DMS 273 treated with DMSO at 0.1 percent for 48 hours (cell line): Measurements from ENCODE around the gene SRC.

Experiments
- DNase-seq: peaks from one replicate; lab custom pipeline; 2025; lab: John Stamatoyannopoulos, UW

SRC gene

GRCh38 chr20:37382482-37383120, 36.7 kb downstream of the SRC start:
- DNase-seq = no peak

- DNase-seq = no peak
These were observed 37.5 kb downstream of the SRC start for GRCh38 chr20:37383229-37383989.

DNA sequence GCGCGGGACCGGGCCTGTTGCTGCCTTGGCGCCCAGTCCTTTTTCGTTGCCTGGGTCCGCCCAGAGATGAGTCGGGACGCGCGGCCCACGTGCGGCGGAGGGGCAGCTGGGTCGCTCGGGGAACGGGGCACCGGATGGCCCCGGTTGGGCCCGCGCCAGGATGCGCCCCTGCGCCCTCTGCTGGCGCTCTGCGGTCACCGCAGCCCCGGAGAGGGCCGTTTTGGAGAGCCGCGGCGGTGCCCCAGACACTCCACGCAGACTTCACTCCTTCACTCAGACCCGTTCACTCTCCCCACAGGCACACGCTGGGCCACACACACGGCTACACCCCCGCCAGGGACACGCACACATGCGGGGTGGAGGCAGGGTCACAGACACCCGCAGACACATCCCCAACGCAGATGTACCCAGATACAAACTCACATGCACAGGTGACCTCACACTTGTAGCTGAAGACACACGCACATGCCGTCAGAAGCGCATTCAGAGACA, 38.8 kb downstream of the SRC start:
- no peak for DNase-seq

DNA sequence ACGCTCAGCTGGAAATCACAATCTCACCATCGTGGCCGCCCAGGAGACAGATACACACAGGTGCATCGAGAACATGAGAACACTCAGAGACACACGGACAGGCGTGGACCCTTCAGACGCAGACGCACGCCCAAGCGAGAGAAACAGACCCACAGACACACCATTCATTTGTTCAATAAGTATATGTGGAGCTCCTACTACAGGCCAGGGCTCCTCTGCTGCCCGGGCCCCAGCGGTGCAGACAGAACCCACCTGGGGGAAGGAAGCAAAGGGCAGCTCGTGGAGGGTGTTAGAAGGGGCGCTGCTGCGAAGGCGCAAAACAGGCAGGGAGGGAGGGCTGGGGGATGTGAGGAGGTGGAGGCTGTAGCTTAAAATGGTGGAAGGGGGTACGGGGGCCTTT, 39.2 kb downstream of the SRC start:
- no peak for DNase-seq

DNA sequence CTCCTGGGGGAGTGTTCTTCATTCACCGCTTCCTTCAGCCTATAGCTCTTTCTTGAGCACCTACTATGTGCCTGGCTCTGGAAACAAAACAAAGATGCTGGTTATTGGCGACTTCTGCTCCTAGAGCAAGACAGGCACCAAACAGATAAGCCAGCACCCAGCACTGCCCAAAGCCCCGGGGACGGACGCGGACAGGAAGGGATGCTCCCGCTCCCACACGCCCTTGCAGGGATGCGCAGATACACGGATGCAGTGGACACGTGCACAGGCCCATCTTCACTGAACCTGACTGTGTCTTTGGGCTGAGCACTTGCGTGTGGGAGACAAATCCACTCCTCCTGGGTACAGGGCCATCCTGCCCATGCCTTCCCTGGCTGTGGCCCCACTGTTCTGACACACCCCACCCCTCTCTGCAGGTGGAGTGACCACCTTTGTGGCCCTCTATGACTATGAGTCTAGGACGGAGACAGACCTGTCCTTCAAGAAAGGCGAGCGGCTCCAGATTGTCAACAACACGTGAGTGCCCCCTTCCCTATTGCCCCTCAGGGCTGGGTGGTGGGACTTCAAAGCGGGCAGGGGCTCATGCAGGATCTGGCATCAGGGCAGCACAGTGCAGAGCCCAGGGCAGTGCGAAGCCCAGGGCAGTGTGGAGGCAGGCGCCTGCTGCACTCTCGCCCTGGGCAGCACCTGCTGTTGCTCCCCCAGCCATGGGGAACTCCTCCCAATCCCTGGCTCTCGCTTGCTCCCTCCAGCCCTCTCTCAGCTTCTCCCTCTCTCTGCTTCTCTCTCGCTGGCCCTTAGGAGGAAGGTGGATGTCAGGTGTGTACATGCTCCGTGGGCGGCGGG, 39.9 kb downstream of the SRC start:
- no peak for DNase-seq

DNA sequence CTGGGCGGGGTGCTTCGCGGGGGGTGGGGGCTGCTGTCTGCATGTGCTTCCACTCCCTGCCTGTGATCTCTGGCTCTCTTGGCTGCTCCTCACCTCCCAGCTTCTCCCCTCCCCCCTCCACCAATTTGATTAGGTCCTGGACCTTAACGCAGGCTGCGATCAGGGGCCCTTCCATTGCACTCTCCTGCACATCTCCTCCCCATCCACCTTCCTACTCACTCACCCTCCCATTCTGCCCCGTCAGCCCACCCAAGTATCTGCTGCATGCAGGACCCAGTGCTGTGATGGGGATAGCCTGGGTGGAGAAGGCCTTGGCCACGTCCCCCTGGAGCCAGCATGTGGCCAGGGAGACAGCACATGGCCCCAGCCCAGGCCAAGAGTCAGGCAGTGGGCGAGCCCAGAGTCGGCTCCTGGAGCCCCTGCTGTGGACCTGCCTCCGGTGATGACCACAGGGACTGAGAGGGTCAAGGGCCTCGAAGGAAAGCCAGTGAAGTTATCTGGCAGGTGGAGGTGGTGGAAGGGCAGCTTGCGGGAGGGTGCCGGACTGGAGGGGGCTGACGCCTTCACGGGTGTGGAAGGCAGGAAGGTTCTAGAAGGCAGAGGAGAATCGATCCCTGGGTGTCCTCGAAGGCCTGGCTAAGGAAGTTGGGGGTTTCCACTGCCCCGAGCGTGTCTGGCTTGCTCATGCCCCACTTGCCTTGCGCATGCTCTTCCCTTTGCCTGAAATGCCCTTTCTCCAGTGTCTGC, 40.7 kb downstream of the SRC start:
- no peak for DNase-seq

GRCh38 chr20:37387519-37388269, 41.8 kb downstream of the SRC start:
- no peak for DNase-seq

DNA sequence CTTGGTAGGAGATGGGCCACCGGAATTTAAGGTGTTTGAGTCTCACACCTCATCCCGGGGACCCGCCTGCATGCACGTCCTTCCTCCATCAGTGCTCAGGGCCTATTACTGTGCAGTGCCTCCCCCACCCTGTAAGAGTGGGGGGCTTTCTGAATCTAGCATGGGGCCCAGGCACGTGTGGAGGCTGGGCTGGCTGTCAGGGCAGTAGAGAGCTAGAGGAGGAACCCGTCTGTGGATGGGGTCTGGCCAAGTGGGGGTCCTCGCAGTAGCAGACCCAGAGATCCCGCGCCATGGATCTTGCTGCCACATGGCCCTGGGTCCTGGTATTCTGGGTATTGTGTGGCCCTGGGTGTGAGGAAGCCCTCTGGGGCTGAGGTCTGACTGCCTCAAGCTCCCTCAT, 42.9 kb downstream of the SRC start:
- no peak for DNase-seq

DNA sequence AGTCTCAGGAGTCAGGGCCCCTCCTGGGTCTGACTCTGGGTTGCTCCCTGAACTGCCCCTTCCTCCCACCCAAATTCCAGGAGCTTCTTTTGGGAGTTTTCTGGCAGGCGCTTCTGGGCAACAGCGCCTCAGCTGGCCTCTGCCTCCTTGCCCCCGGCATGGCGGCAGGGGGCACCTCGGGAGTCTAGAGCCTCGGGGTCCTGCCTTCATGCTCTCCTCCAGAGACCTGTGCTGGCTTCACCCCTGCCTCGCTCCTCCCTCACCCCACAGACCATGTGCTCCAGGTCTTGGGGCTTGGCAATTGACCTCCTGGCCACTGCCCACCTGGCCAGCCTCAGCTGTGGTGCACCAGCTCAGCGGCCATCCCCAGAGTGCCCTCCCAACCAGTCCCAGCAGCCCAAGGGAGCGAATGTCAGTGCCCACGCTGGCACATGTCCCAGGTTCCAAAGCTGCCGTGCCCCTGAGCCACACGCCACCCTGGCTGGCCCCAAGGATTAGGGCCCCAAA, 43.4 kb downstream of the SRC start:
- no peak for DNase-seq

DNA sequence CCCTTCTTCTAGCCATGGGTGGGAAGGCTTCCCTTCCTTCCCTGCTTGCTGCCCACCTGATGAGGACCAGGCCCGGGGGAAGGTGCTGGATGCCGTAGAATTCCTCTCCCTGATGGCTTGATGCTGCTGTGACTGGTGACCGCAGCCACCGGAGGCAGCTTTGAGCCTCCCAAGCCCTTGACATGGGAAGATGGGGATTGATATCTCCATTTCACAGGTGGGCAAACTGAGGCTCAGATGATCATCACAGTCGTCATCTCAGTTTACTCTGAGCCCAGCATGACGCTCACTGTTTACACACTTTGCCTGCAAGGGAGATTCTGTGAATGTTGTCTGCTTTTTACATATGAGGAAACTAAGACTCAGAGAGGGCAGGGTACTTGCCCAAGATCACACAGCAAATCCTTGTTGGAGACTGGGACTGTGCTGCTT, 43.9 kb downstream of the SRC start:
- no peak for DNase-seq

DNA sequence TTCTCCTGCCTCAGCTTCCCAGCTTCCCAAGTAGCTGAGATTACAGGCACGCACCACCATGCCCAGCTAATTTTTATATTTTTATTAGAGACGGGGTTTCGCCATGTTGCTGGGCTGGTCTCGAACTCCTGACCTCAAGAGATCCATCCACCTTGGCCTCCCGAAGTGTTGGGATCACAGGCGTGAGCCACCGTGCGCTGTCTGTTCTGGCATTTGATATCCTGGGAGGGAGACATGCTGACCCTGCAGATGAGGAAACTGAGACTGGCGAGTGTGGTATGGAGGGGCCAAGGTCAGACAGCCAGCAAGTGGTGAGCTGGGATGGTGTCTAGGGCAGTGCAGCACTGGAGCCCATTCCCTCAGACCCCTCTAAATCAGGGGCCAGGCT, 44.6 kb downstream of the SRC start:
- DNase-seq = no peak

- DNase-seq = no peak
These were observed 45.1 kb downstream of the SRC start for GRCh38 chr20:37390891-37391525.

DNA sequence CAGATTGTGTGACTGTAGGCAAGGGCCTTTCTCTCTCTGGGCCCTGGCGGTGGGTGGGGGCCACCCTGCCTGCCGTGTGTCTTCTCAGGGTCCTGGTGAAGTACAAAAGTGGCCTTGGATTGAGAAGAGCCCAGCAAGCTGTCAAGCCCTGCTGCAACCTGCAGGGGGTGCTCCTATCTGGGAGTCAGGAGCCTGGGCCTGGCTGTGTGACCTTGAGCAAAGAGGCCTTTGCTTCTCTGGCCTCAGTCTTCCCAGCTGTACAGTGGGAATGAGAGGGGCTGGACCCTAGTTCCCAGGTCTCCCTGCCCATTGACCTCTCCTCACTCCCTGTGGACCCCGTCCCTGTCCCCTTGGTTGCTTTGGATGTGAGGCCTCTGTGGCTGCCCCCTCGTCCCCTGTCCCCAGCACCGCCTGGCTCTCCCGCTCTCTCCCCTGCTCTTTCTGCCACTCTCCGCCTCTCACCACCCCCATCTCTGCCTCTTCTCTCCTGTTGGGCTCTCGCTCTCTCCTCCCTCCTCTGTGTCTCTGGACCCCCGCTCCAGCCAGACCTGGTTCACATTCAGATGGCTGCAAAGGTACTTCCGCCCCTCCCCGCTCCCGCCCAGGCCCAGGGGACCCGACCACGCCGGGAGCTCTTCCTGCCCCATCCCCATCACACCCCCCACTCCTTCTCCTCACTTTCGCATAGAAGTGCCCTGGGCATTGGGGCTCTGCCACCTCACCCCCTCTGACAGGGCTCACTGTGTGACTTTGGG, 46.7 kb downstream of the SRC start:
- DNase-seq = no peak

DNA sequence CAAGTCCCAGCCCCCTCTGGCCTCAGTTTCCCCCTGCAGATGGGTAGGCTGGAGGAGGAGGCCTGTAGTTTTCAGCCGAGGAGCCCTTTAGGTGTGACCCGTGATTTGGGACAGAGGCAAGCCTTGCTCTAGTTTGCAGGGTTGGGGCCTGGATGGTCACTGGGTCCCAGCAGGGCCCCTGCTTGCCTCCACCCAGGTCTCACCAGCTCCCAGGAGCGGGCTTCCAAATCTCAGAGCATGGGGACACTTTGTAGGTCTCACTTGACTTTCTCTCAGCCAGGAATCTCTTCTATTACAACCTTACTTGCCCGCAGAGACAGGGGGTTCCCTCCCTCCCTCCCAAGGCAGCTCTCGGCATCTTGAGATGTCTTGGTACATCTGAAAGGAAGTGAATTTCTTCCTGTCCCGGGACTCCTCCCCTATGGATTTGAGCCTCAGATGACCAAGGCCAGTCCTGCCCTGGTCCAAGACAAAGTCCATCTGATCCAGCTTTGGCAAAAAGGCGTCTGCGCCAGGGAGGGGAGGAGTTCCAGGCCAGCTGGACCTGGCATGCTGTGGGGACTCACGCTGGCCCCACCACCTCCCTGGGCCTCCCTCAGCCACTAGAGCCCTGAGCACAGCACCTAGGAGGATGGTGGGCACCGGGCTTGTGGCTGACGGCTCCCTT, 47.4 kb downstream of the SRC start:
- DNase-seq = no peak

DNA sequence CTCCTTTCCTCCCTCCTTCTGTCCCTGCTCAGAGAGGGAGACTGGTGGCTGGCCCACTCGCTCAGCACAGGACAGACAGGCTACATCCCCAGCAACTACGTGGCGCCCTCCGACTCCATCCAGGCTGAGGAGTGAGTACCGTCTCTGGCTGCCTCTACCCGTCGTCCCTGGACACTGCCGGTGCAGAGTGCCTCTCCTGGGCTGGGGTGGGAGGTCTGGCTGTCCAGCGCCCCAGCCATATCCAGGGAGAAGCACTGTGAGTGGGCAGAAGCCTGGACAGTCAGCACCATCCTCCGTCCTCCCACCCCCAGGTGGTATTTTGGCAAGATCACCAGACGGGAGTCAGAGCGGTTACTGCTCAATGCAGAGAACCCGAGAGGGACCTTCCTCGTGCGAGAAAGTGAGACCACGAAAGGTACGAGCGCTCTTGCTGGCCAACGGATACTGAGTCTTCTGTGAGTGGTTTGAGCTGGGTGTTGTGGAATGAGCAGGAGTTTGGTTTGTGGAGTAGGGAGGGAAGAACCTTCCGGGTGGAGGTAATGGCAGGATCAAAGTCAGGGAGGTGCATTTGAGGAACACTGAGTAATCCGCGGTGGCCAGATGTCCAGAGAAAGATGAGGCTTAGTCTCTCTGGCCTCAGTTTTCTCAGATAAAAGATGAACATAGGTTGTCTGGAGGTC, 48.1 kb downstream of the SRC start:
- DNase-seq = no peak

- DNase-seq = no peak
These were observed 48.8 kb downstream of the SRC start for GRCh38 chr20:37394543-37395409.

DNA sequence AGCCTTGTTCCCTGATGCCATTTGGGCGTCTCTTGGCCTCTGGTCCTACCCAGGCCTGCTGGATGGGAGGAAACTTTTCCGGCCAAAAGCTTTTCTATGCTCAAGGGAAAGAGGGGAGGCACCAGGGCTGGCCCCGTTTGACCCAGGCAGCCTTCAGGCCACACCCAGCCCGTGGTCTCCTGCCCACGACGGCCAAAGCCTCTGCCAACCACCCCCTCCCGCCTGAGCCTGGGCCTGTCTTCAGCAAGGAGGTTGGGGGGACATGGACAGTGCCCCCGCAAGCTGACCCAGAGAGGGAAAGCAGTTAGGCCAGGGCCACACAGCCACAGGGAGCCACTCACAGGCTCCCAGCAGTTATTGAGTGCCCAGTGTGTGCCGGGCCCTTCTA, 49.5 kb downstream of the SRC start:
- no peak for DNase-seq

GRCh38 chr20:37395921-37396415, 50.0 kb downstream of the SRC start:
- DNase-seq = no peak
